H1 (cell line): Measurements from ENCODE around the gene TASP1. TPM values are rescaled to one million over a fixed set of nuclear protein-coding genes. Genes with fewer than 3 reads are reported as not detected.

Experiments used
- CTCF ChIA-PET: fragments of 300-600 bp; sonication (Branson Sonifier 250); formaldehyde crosslinking; loops from one replicate; lab custom pipeline; 2021; ENCODE audit not compliant: partially characterized antibody; lab: Charles Lee
- POLR2A ChIA-PET: fragments of 300-600 bp; sonication (Branson Sonifier 250); formaldehyde crosslinking; loops from one replicate; lab custom pipeline; 2021; ENCODE audit warnings: inconsistent platforms; ENCODE audit not compliant: partially characterized antibody; lab: Charles Lee
- DNase-seq, 2 experiments: peaks; one replicate each; pipeline versions ENCODE4 v3.0.0 to v3.0.0-alpha.2; 2010 to 2022; ENCODE audit warnings: low spot score in 2 of 2, low read depth in 1 of 2, mixed read lengths in 1 of 2
- FAIRE-seq: peaks from 2 replicates; lab custom pipeline; 2011; peaks lifted over from hg19 to GRCh38; lab: Jason Lieb, UNC
- H2AFZ ChIP-seq: 2 replicates; pipeline ENCODE4 v1.8.1; 2012; ENCODE audit warnings: low read length, inconsistent platforms
- H2AK5ac ChIP-seq: 2 replicates; pipeline ENCODE4 v1.6.1; 2013; ENCODE audit warnings: low read depth, low read length
- H2BK120ac ChIP-seq: replicated peaks from 2 replicates; pipeline ENCODE3; 2013; ENCODE audit warnings: low read depth, low read length, inconsistent platforms
- H2BK12ac ChIP-seq: 2 replicates; pipeline ENCODE4 v1.6.1; 2013; ENCODE audit warnings: low read depth, low read length
- H2BK15ac ChIP-seq: 2 replicates; pipeline ENCODE4 v1.6.1; 2013; ENCODE audit warnings: low read length
- H2BK20ac ChIP-seq: 2 replicates; pipeline ENCODE4 v1.6.1; 2013; ENCODE audit warnings: low read length
- H2BK5ac ChIP-seq: 2 replicates; pipeline ENCODE4 v1.6.1; 2013; ENCODE audit warnings: low read depth, low read length
- H3K14ac ChIP-seq: 2 replicates; pipeline ENCODE4 v1.6.1; 2013; ENCODE audit warnings: inconsistent platforms; ENCODE audit not compliant: insufficient read length
- H3K18ac ChIP-seq: 2 replicates; pipeline ENCODE4 v1.6.1; 2013; ENCODE audit warnings: low read length; ENCODE audit errors: extremely low read depth
- H3K23ac ChIP-seq: 2 replicates; pipeline ENCODE4 v1.6.1; 2013; ENCODE audit warnings: inconsistent platforms; ENCODE audit not compliant: insufficient read length
- H3K23me2 ChIP-seq: 2 replicates; pipeline ENCODE4 v1.6.1; 2013; ENCODE audit warnings: low read depth, low read length
- H3K27ac ChIP-seq: 2 replicates; pipeline ENCODE4 v1.6.1; 2011; ENCODE audit warnings: low read depth, low read length, inconsistent platforms
- H3K27me3 ChIP-seq, 4 experiments: replicated peaks in 1 of 4; 1 replicate in 1 of 4; 2 replicates in 3 of 4; pipeline versions ENCODE4 v1.6.1 to v1.8.1; 2011 to 2013; ENCODE audit warnings: low read length in 3 of 4, mild to moderate bottlenecking in 3 of 4, inconsistent platforms in 2 of 4, mixed read lengths in 2 of 4, moderate library complexity in 1 of 4; ENCODE audit not compliant: control insufficient read depth in 3 of 4, insufficient read depth in 3 of 4; ENCODE audit errors: extremely low read depth in 1 of 4
- H3K36me3 ChIP-seq, 4 experiments: 2 replicates each; pipeline versions ENCODE4 v1.6.1 to v1.8.1; 2011 to 2013; ENCODE audit warnings: mild to moderate bottlenecking in 4 of 4, low read length in 3 of 4, moderate library complexity in 2 of 4, control low read depth in 1 of 4, inconsistent platforms in 1 of 4; ENCODE audit not compliant: insufficient read depth in 4 of 4, control insufficient read depth in 2 of 4
- H3K4ac ChIP-seq: replicated peaks from 2 replicates; pipeline ENCODE3; 2013; ENCODE audit warnings: low read length, low read depth, mixed read lengths, inconsistent platforms; ENCODE audit not compliant: insufficient read length
- H3K4me1 ChIP-seq, 4 experiments: replicated peaks in 1 of 4; 1 replicate in 1 of 4; 2 replicates in 3 of 4; pipeline versions ENCODE4 v1.6.1 to v1.8.1; 2011 to 2013; ENCODE audit warnings: low read length in 3 of 4, inconsistent platforms in 2 of 4, mixed read lengths in 1 of 4; ENCODE audit not compliant: insufficient read depth in 4 of 4, control insufficient read depth in 3 of 4
- H3K4me2 ChIP-seq, 2 experiments: 2 replicates each; pipeline versions ENCODE4 v1.6.1 to v1.8.1; 2011 to 2013; ENCODE audit warnings: low read depth in 2 of 2, low read length in 2 of 2, control low read depth in 1 of 2, inconsistent platforms in 1 of 2, mild to moderate bottlenecking in 1 of 2; ENCODE audit not compliant: insufficient read depth in 1 of 2
- H3K4me3 ChIP-seq, 4 experiments: fragments of 200-600, 300-600 bp in 1 of 4; sonication (generic), shearing (Covaris generic), sonication (Bioruptor Twin) in 1 of 4; 2 replicates each; pipeline versions ENCODE4 v1.5.1 to v1.8.1; 2011 to 2016; ENCODE audit warnings: low read length in 4 of 4, low read depth in 3 of 4, control low read depth in 2 of 4, inconsistent platforms in 2 of 4, mild to moderate bottlenecking in 2 of 4, mixed read lengths in 1 of 4, moderate library complexity in 1 of 4; ENCODE audit not compliant: insufficient read depth in 2 of 4; ENCODE audit errors: extremely low read depth in 1 of 4
- H3K56ac ChIP-seq: replicated peaks from 2 replicates; pipeline ENCODE3; 2013; ENCODE audit warnings: low read depth, mild to moderate bottlenecking, mixed read lengths, low read length, inconsistent platforms; ENCODE audit not compliant: insufficient read length
- H3K79me1 ChIP-seq: 2 replicates; pipeline ENCODE4 v1.6.1; 2013; ENCODE audit warnings: low read depth, low read length, control low read depth
- H3K79me2 ChIP-seq, 2 experiments: 2 replicates each; pipeline versions ENCODE4 v1.6.1 to v1.8.1; 2012 to 2013; ENCODE audit warnings: low read length in 2 of 2, mild to moderate bottlenecking in 2 of 2, inconsistent platforms in 1 of 2; ENCODE audit not compliant: insufficient read depth in 2 of 2, control insufficient read depth in 1 of 2
- H3K9ac ChIP-seq, 4 experiments: replicated peaks in 1 of 4; 1 replicate in 1 of 4; 2 replicates in 3 of 4; pipeline versions ENCODE4 v1.6.1 to v1.8.1; 2011 to 2013; ENCODE audit warnings: low read depth in 3 of 4, low read length in 3 of 4, control low read depth in 2 of 4, mild to moderate bottlenecking in 2 of 4, moderate library complexity in 2 of 4, inconsistent platforms in 1 of 4; ENCODE audit errors: extremely low read depth in 1 of 4
- H3K9me3 ChIP-seq, 2 experiments: 2 replicates each; pipeline versions ENCODE4 v1.6.1 to v1.8.1; 2012 to 2013; ENCODE audit warnings: mild to moderate bottlenecking in 2 of 2, moderate library complexity in 2 of 2, control low read depth in 1 of 2, inconsistent platforms in 1 of 2, low read depth in 1 of 2, low read length in 1 of 2, mixed read lengths in 1 of 2; ENCODE audit not compliant: insufficient read depth in 2 of 2
- H4K20me1 ChIP-seq, 2 experiments: replicated peaks in 1 of 2; 2 replicates each; pipeline versions ENCODE3 to v1.8.1; 2011 to 2013; ENCODE audit warnings: inconsistent platforms in 2 of 2, low read length in 2 of 2, mild to moderate bottlenecking in 1 of 2; ENCODE audit not compliant: insufficient read depth in 2 of 2, control insufficient read depth in 1 of 2
- H4K5ac ChIP-seq: 2 replicates; pipeline ENCODE4 v1.6.1; 2013; ENCODE audit warnings: low read length, low read depth, mixed read lengths, inconsistent platforms; ENCODE audit not compliant: insufficient read length
- H4K8ac ChIP-seq: 2 replicates; pipeline ENCODE4 v1.8.0; 2013; ENCODE audit warnings: mild to moderate bottlenecking, moderate library complexity, low read length, inconsistent platforms; ENCODE audit not compliant: insufficient read depth; ENCODE audit errors: extremely low read depth
- H4K91ac ChIP-seq: replicated peaks from 2 replicates; pipeline ENCODE3; 2013; ENCODE audit warnings: low read length, mixed read lengths, inconsistent platforms; ENCODE audit not compliant: insufficient read length
- CTCF ChIP-seq, 3 experiments: IDR thresholded peaks; 1 replicate in 2 of 3; 2 replicates in 1 of 3; pipeline versions ENCODE4 v1.5.1 to v1.6.1; 2011; ENCODE audit warnings: low read length in 3 of 3, mild to moderate bottlenecking in 3 of 3, inconsistent platforms in 2 of 3, low read depth in 1 of 3, moderate library complexity in 1 of 3; ENCODE audit not compliant: insufficient read depth in 1 of 3; ENCODE audit errors: control extremely low read depth in 1 of 3
- SAP30 ChIP-seq: fragments of 300-600 bp; sonication (generic); IDR thresholded peaks from 2 replicates; pipeline ENCODE4 v1.7.1; 2012; ENCODE audit warnings: low read length, moderate library complexity, mild to moderate bottlenecking, inconsistent platforms; ENCODE audit not compliant: insufficient read depth, insufficient replicate concordance
- WGBS, 2 experiments: shearing (Covaris generic) in 1 of 2; methylation state at CpG; one replicate each; pipeline versions ENCODE4 v1.1.6 to v1.1.7; 2013 to 2015; ENCODE audit warnings: low lambda C conversion rate in 2 of 2, mixed read lengths in 2 of 2, inconsistent platforms in 1 of 2, low coverage in 1 of 2, missing lambda C conversion rate in 1 of 2; ENCODE audit not compliant: insufficient replicate concordance in 2 of 2, insufficient coverage in 1 of 2, insufficient read length in 1 of 2; ENCODE audit errors: extremely low coverage in 1 of 2, missing lambda C conversion rate in 1 of 2; 5-methylcytosine and 5-hydroxymethylcytosine counted together
- polyA plus RNA-seq, 7 experiments: library from polyadenylated mRNA; depleted of rRNA in 3 of 7; stranded (reverse) in 5 of 7; unstranded in 2 of 7; fragments of >200 nt in 5 of 7; fragments of 200-250 nt in 2 of 7; gene quantifications; 1 replicate in 5 of 7; 2 replicates in 1 of 7; 4 replicates in 1 of 7; pipeline versions ENCODE4 v1.2.1 to v1.2.3, GENCODE V29; 2011 to 2013; ENCODE audit warnings: missing spikeins in 2 of 7, mixed read lengths in 2 of 7
- total RNA-seq: library from RNA; stranded (reverse); fragmentation: NEBNext Ultra II Directional; extraction: Animal tissue kit (Norgen Biotek cat#: 25700); gene quantifications from 2 replicates; pipeline ENCODE4 v1.2.1, GENCODE V29; 2021

The TASP1 gene
- total and polyA plus RNA-seq, 2 of the 8 experiments (the other 6 are each of a cell fraction or from before 2014, with no cell fraction given), result 4.5 to 10.9 TPM

- no peak overlapping the region for H2BK120ac ChIP-seq
- H2AK5ac ChIP-seq, result no peak overlapping the region
- no peak overlapping the region for H3K9ac ChIP-seq
- no peak overlapping the region for H4K8ac ChIP-seq
- H3K27me3 ChIP-seq, result peaks cover 0 to 1% (median 0%) of the 10 kb centered on the region in 4 experiments; a peak in 1 of 7 replicates
- H4K91ac ChIP-seq, result no peak overlapping the region
- no peaks in the 10 kb centered on the region for H3K9me3 ChIP-seq
- no peaks in the 10 kb centered on the region for H3K36me3 ChIP-seq
- H3K4me2 ChIP-seq, result no peak overlapping the region
- 92% methylated on average over 1 of the region's 1 CpG; no CpG with 5 or more reads in 1 of the 2 experiments for WGBS, 2 experiments
- no peak overlapping the region for H2BK15ac ChIP-seq
- H2BK5ac ChIP-seq, result no peak overlapping the region
- no peak overlapping the region for H3K23ac ChIP-seq
- POLR2A ChIA-PET, result no interaction called here
- H4K5ac ChIP-seq, result no peak overlapping the region
- no peak overlapping the region for H3K18ac ChIP-seq
- CTCF ChIA-PET, result interaction anchor here (0.9 to 2.2 kb wide), 3 partner anchors 27 to 114 kb away, joined by 3 to 6 read pairs (median 5); no protein-coding TSS in a partner anchor
- H2AFZ ChIP-seq, result no peak overlapping the region
- FAIRE-seq (no peak), DNase-seq (no peak)
- no peak overlapping the region for H2BK20ac ChIP-seq
- no peaks in the 10 kb centered on the region for H3K79me2 ChIP-seq
- H3K27ac ChIP-seq, result no peak overlapping the region
- H3K56ac ChIP-seq, result no peak overlapping the region
- no peak overlapping the region for H3K14ac ChIP-seq
- H2BK12ac ChIP-seq, result no peak overlapping the region
- no peak overlapping the region for H3K4me3 ChIP-seq
- H3K4me1 ChIP-seq, result peaks cover 0 to 6% (median 2%) of the 10 kb centered on the region in 4 experiments; a peak in 3 of 7 replicates
- no peaks in the 10 kb centered on the region for H4K20me1 ChIP-seq
- H3K79me1 ChIP-seq, result no peaks in the 10 kb centered on the region
- H3K4ac ChIP-seq, result no peak overlapping the region
- H3K23me2 ChIP-seq, result no peaks in the 10 kb centered on the region
- TF ChIP-seq SAP30, result no peak
- no peak for TF ChIP-seq CTCF (IDR thresholded peaks at IDR 0.05; ENCODE audit: control extremely low read depth in 1 of 3, insufficient read depth in 1 of 3, low read depth in 1 of 3, low read length in 3 of 3)
These were observed 206.6 kb downstream of the TASP1 start for GRCh38 chr20:13432126-13432525.
